Muscle layer of duodenum (tissue), 2 donors: ENCODE results near the gene IRAK4.

Experiments
- H3K27ac ChIP-seq: one replicate; pipeline ENCODE4 v1.7.0; 2013; ENCODE audit warnings: mild to moderate bottlenecking, low read length
- H3K27me3 ChIP-seq: one replicate; pipeline ENCODE4 v1.7.0; 2013; ENCODE audit warnings: low read depth, mild to moderate bottlenecking, control low read depth, low read length
- H3K36me3 ChIP-seq, 2 donors: one replicate each; pipeline ENCODE4 v1.7.0; 2013; ENCODE audit warnings: low read length in 2 of 2, control low read depth in 1 of 2, mild to moderate bottlenecking in 1 of 2; ENCODE audit not compliant: insufficient read depth in 2 of 2, control insufficient read depth in 1 of 2
- H3K4me1 ChIP-seq, 2 donors: one replicate each; pipeline ENCODE4 v1.7.0; 2013; ENCODE audit warnings: low read length in 2 of 2, mild to moderate bottlenecking in 2 of 2, control low read depth in 1 of 2, moderate library complexity in 1 of 2; ENCODE audit not compliant: insufficient read depth in 2 of 2, control insufficient read depth in 1 of 2
- H3K4me3 ChIP-seq, 2 donors: one replicate each; pipeline ENCODE4 v1.7.0; 2013; ENCODE audit warnings: low read length in 2 of 2, low read depth in 1 of 2, mild to moderate bottlenecking in 1 of 2
- H3K9me3 ChIP-seq, 2 donors: one replicate each; pipeline ENCODE4 v1.7.0; 2013; ENCODE audit warnings: low read length in 2 of 2, control low read depth in 1 of 2, mild to moderate bottlenecking in 1 of 2; ENCODE audit not compliant: control insufficient read depth in 1 of 2
- donor health status: healthy.

The IRAK4 gene

GRCh38 chr12:43766291-43766690, 7.5 kb downstream of the IRAK4 start:
- no peaks in the 10 kb centered on the region for H3K9me3 ChIP-seq
- no peak overlapping the region for H3K4me3 ChIP-seq
- H3K36me3 ChIP-seq, result peaks cover 3 to 17% of the 10 kb centered on the region in 2 donors
- no peak overlapping the region for H3K27ac ChIP-seq
- peaks cover 0 to 6% of the 10 kb centered on the region in 2 donors for H3K4me1 ChIP-seq
- H3K27me3 ChIP-seq, result no peaks in the 10 kb centered on the region

- Histone ChIP-seq H3K4me1 (no peaks in the 10 kb centered on the region), H3K4me3 (no peak overlapping the region), H3K9me3 (no peaks in the 10 kb centered on the region), H3K27ac (no peak overlapping the region), H3K27me3 (no peaks in the 10 kb centered on the region), H3K36me3 (peaks cover 48 to 56% of the 10 kb centered on the region in 2 donors)
These were observed 17.7 kb downstream of the IRAK4 start for GRCh38 chr12:43776498-43776897.

- Histone ChIP-seq H3K4me3 (no peak overlapping the region), H3K36me3 (peaks cover 34 to 36% of the 10 kb centered on the region in 2 donors), H3K27me3 (no peaks in the 10 kb centered on the region), H3K4me1 (no peaks in the 10 kb centered on the region), H3K9me3 (no peaks in the 10 kb centered on the region), H3K27ac (no peak overlapping the region)
These were observed 28.3 kb downstream of the IRAK4 start for GRCh38 chr12:43786899-43787693.

- no peak overlapping the region for H3K4me3 ChIP-seq
- no peak overlapping the region for H3K27ac ChIP-seq
- H3K27me3 ChIP-seq, result no peaks in the 10 kb centered on the region
- no peaks in the 10 kb centered on the region for H3K9me3 ChIP-seq
- H3K4me1 ChIP-seq, result no peaks in the 10 kb centered on the region
- peaks cover 12 to 19% of the 10 kb centered on the region in 2 donors for H3K36me3 ChIP-seq
These were observed 31.2 kb downstream of the IRAK4 start for GRCh38 chr12:43789941-43790340.

- Histone ChIP-seq H3K27ac (no peak overlapping the region), H3K9me3 (no peaks in the 10 kb centered on the region), H3K36me3 (peaks cover 32 to 51% of the 10 kb centered on the region in 2 donors), H3K27me3 (no peaks in the 10 kb centered on the region), H3K4me3 (no peak overlapping the region), H3K4me1 (no peaks in the 10 kb centered on the region)
These were observed 37.0 kb downstream of the IRAK4 start for GRCh38 chr12:43795716-43796280.

GRCh38 chr12:43797561-43798217, 38.9 kb downstream of the IRAK4 start:
- H3K4me1 ChIP-seq, result no peaks in the 10 kb centered on the region

GRCh38 chr12:43805149-43805859, 46.6 kb downstream of the IRAK4 start:
- H3K27me3 ChIP-seq, result no peaks in the 10 kb centered on the region
- H3K27ac ChIP-seq, result peak overlapping the region; percentile 89
- H3K9me3 ChIP-seq, result no peaks in the 10 kb centered on the region
- peaks cover 4 to 9% of the 10 kb centered on the region in 2 donors for H3K36me3 ChIP-seq
- H3K4me3 ChIP-seq, result peak overlapping the region; percentile 95 to 97
- H3K4me1 ChIP-seq, result peaks cover 0 to 24% of the 10 kb centered on the region in 2 donors

More at GRCh38 chr12:43797561-43798217, 38.9 kb downstream of the IRAK4 start:
- Histone ChIP-seq H3K36me3 (peaks cover 36 to 51% of the 10 kb centered on the region in 2 donors), H3K9me3 (no peaks in the 10 kb centered on the region), H3K4me3 (no peak overlapping the region), H3K27me3 (no peaks in the 10 kb centered on the region), H3K27ac (no peak overlapping the region)

- Histone ChIP-seq H3K4me3 (peak within 1 kb of the TSS; percentile 95 to 97), H3K27ac (peak within 1 kb of the TSS; percentile 95), H3K27me3 (no peaks in the 10 kb centered on the region), H3K9me3 (no peaks in the 10 kb centered on the region), H3K36me3 (peaks cover 0 to 3% of the 10 kb centered on the region in 2 donors), H3K4me1 (peaks cover 0 to 24% of the 10 kb centered on the region in 2 donors)
These were observed 47.3 kb downstream of the IRAK4 start, which contains the start of gene TWF1 for GRCh38 chr12:43805860-43806736. Gene TWF1, minus strand, starts transcription at chr12:43806317. Its CDS starts 72 bp downstream, at chr12:43806245.

GRCh38 chr12:43806737-43807072, 48.0 kb downstream of the IRAK4 start:
- Histone ChIP-seq H3K27me3 (no peaks in the 10 kb centered on the region), H3K36me3 (peaks cover 0 to 1% of the 10 kb centered on the region in 2 donors), H3K27ac (peak overlapping the region; percentile 95), H3K9me3 (no peaks in the 10 kb centered on the region), H3K4me3 (peak overlapping the region; percentile 75 to 97), H3K4me1 (peaks cover 0 to 24% of the 10 kb centered on the region in 2 donors)

GRCh38 chr12:43807386-43807785, 48.6 kb downstream of the IRAK4 start:
- H3K36me3 ChIP-seq, result no peaks in the 10 kb centered on the region
- peak overlapping the region; percentile 95 for H3K27ac ChIP-seq
- H3K4me1 ChIP-seq, result peaks cover 0 to 24% of the 10 kb centered on the region in 2 donors
- H3K4me3 ChIP-seq, result no peak overlapping the region
- H3K9me3 ChIP-seq, result no peaks in the 10 kb centered on the region
- no peaks in the 10 kb centered on the region for H3K27me3 ChIP-seq
